Mesothelial cell of epicardium (in vitro differentiated cells): ENCODE measurements around the gene CCSER1. TPM values are rescaled to one million over a fixed set of nuclear protein-coding genes. Genes with fewer than 3 reads are reported as not detected.

Experiments used
- DNase-seq, 2 experiments: peaks; one replicate each; pipeline ENCODE4 v3.0.0; 2021; ENCODE audit warnings: low spot score in 2 of 2; ENCODE audit not compliant: unreplicated experiment in 2 of 2
- H3K27ac Mint-ChIP-seq: 2 replicates; pipeline ENCODE4 v1.8.0; 2021; ENCODE audit warnings: mixed read lengths
- H3K27me3 Mint-ChIP-seq: 2 replicates; pipeline ENCODE4 v1.8.0; 2021; ENCODE audit warnings: low read depth, mixed read lengths
- H3K36me3 Mint-ChIP-seq: 2 replicates; pipeline ENCODE4 v1.8.0; 2021; ENCODE audit warnings: mixed read lengths
- H3K4me1 Mint-ChIP-seq: 2 replicates; pipeline ENCODE4 v1.8.0; 2021; ENCODE audit warnings: mixed read lengths
- H3K4me3 Mint-ChIP-seq: 2 replicates; pipeline ENCODE4 v1.8.0; 2021; ENCODE audit warnings: mild to moderate bottlenecking, moderate library complexity, mixed read lengths
- H3K9me3 Mint-ChIP-seq: 2 replicates; pipeline ENCODE4 v1.8.0; 2021; ENCODE audit warnings: mixed read lengths
- total RNA-seq: library from RNA; stranded (reverse); gene quantifications from 3 replicates; pipeline ENCODE4 v1.2.1, GENCODE V29; 2021
- TF ChIP-seq, protein P1 (sequence below): fragments of 200-600 bp; sonication (generic); IDR thresholded peaks from one replicate; pipeline ENCODE4 v1.5.0; 2021; ENCODE audit warnings: antibody characterized with exemption; ENCODE audit not compliant: unreplicated experiment

CCSER1 gene
- total RNA-seq, 1 donor from 2014 or later = 7.2 TPM

DNA sequence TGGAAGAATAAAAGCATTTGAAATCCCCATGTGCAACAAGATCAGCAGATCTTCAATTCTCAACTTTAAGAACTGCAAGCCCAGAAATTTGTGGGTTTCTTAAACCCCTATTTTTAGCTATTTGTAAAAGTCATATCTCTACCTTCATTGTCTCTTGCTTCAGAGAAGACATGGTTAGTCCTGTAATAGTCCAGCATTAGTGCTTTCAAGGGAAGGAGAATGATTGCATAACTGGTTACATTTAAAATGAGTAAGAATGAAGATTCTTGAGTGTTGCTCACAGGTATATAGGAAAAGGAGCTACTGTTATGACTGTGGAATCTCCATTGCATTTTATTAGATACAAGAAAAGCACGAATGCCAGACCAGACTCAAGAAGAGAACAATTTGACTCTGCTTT is 84.0 kb downstream of the CCSER1 start:
- H3K27ac Mint-ChIP-seq = no peak overlapping the region

DNA sequence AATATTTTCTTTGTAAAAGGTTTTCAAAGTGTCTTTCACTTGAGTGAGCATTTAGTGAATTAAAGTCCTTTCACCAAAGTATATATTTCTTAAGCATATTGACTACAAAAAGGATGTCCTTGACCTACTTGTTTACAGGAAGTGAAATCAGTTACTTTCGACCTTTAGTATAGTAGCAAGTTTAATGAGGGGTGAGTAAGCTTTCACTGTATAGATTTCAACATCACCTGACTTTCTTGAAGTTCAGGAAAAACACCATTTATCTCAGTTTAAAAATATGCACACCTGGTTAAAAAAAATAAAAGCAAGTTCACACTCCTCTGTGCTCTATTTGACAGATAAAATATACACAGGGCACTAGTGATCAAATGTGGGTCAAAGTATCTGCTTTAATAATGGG is 88.1 kb downstream of the CCSER1 start:
- H3K9me3 Mint-ChIP-seq = peaks cover 10% of the 10 kb centered on the region
- H3K36me3 Mint-ChIP-seq = no peaks in the 10 kb centered on the region
- no peak for DNase-seq
- no peaks in the 10 kb centered on the region for H3K27me3 Mint-ChIP-seq
- TF ChIP-seq, protein P1, sequence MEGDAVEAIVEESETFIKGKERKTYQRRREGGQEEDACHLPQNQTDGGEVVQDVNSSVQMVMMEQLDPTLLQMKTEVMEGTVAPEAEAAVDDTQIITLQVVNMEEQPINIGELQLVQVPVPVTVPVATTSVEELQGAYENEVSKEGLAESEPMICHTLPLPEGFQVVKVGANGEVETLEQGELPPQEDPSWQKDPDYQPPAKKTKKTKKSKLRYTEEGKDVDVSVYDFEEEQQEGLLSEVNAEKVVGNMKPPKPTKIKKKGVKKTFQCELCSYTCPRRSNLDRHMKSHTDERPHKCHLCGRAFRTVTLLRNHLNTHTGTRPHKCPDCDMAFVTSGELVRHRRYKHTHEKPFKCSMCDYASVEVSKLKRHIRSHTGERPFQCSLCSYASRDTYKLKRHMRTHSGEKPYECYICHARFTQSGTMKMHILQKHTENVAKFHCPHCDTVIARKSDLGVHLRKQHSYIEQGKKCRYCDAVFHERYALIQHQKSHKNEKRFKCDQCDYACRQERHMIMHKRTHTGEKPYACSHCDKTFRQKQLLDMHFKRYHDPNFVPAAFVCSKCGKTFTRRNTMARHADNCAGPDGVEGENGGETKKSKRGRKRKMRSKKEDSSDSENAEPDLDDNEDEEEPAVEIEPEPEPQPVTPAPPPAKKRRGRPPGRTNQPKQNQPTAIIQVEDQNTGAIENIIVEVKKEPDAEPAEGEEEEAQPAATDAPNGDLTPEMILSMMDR = no peak
- no peak overlapping the region for H3K4me3 Mint-ChIP-seq
- no peak overlapping the region for H3K27ac Mint-ChIP-seq
- no peaks in the 10 kb centered on the region for H3K4me1 Mint-ChIP-seq

More for the DNA sequence above, 84.0 kb downstream of the CCSER1 start:
- Mint-ChIP-seq H3K36me3 (peaks cover under 1% of the 10 kb centered on the region), H3K4me3 (no peak overlapping the region), H3K9me3 (peaks cover 13% of the 10 kb centered on the region), H3K27me3 (no peaks in the 10 kb centered on the region), H3K4me1 (peaks cover 2% of the 10 kb centered on the region)
- DNase-seq = no peak
- TF ChIP-seq, protein P1 = no peak

DNA sequence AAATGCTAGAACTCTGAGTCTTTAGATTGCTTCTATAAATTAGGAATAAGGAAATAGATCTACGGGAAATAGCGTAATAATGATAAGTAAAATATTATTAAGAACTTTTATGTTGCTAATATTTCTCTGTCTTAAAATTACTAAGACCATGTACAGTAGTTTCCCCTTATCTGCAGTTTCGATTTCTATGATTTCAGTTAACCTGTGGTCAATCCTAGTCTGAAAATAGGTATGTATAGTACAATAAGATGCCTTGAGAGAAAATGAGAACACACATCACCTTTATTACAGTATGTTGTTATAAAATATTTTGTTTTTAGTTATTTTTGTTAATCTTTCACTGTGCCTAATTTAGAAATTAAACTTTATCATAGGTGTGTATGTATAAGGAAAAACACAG is 92.6 kb downstream of the CCSER1 start:
- TF ChIP-seq, protein P1 = no peak
- peaks cover 10% of the 10 kb centered on the region for H3K9me3 Mint-ChIP-seq
- H3K27ac Mint-ChIP-seq = no peak overlapping the region
- no peak overlapping the region for H3K4me3 Mint-ChIP-seq
- H3K4me1 Mint-ChIP-seq = peaks cover 2% of the 10 kb centered on the region
- DNase-seq = no peak
- no peaks in the 10 kb centered on the region for H3K36me3 Mint-ChIP-seq
- no peaks in the 10 kb centered on the region for H3K27me3 Mint-ChIP-seq

DNA sequence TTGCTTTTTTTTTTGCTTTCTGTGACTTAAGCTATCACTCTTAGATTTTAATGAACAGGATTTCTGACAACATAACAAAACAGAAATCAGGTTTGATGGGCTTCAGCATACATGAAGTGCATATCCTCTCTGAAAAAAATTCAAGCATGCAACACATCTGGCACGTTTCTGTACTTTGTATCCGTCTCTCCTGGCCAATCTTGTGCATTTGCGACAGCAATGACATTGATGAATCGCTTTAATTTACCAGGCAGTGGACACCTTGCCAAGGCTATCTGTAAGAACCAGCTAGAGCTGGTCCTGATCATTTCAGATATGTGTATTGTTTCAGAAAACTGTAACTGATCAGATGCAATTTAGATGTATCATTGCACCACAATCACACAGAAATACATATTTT is 93.3 kb downstream of the CCSER1 start:
- no peaks in the 10 kb centered on the region for H3K36me3 Mint-ChIP-seq
- TF ChIP-seq, protein P1 = no peak
- no peaks in the 10 kb centered on the region for H3K27me3 Mint-ChIP-seq
- no peak for DNase-seq
- no peak overlapping the region for H3K4me3 Mint-ChIP-seq
- no peak overlapping the region for H3K27ac Mint-ChIP-seq
- H3K4me1 Mint-ChIP-seq = peaks cover 2% of the 10 kb centered on the region
- H3K9me3 Mint-ChIP-seq = peaks cover 10% of the 10 kb centered on the region

DNA sequence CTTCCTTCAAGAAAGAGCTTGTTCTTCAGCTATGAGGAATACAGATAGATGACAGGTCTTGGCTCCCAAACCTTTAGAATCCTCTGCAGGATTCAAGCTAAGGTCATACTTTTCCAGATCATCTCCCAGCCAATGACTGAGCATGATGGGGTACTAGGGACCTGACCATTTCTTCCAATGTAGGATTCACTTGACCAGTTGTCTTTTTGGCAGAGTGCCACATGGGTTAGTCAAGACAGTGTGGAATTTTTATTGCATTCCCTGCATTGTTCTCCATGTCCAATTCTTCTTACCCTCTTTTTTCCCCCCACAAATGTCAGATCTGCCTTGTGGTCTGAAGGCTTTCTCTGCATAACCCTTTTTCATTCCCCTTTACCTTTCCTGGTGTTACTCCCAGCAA is 99.5 kb downstream of the CCSER1 start:
- DNase-seq = no peak
- H3K4me1 Mint-ChIP-seq = peaks cover 4% of the 10 kb centered on the region
- TF ChIP-seq, protein P1 = no peak
- H3K27ac Mint-ChIP-seq = no peak overlapping the region
- no peaks in the 10 kb centered on the region for H3K36me3 Mint-ChIP-seq
- H3K9me3 Mint-ChIP-seq = peaks cover 14% of the 10 kb centered on the region
- no peaks in the 10 kb centered on the region for H3K27me3 Mint-ChIP-seq
- H3K4me3 Mint-ChIP-seq = no peak overlapping the region

DNA sequence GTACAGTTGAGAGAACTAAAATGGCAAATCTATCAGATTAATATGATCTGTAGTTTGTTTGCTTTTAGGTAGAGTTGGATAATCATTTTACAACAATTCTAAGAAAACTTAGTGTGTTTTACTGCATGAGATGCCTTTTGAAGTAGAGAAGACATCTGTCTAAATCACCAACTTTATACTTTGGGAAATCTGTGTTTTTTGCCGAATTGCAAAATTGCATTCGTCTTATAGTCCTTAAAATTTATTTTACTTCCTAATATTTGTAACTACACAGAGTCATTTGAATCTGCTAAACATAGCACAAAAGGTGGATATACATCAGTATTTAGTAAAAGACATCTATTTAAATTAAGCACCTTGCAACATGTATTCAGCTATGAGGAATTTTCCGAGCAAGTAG is 100.0 kb downstream of the CCSER1 start:
- peaks cover 4% of the 10 kb centered on the region for H3K4me1 Mint-ChIP-seq
- no peak overlapping the region for H3K4me3 Mint-ChIP-seq
- TF ChIP-seq, protein P1 = no peak
- no peaks in the 10 kb centered on the region for H3K27me3 Mint-ChIP-seq
- H3K9me3 Mint-ChIP-seq = peaks cover 14% of the 10 kb centered on the region
- H3K27ac Mint-ChIP-seq = no peak overlapping the region
- no peaks in the 10 kb centered on the region for H3K36me3 Mint-ChIP-seq
- DNase-seq = no peak
